Measurements from ENCODE around the gene ZBTB20.

DNA sequence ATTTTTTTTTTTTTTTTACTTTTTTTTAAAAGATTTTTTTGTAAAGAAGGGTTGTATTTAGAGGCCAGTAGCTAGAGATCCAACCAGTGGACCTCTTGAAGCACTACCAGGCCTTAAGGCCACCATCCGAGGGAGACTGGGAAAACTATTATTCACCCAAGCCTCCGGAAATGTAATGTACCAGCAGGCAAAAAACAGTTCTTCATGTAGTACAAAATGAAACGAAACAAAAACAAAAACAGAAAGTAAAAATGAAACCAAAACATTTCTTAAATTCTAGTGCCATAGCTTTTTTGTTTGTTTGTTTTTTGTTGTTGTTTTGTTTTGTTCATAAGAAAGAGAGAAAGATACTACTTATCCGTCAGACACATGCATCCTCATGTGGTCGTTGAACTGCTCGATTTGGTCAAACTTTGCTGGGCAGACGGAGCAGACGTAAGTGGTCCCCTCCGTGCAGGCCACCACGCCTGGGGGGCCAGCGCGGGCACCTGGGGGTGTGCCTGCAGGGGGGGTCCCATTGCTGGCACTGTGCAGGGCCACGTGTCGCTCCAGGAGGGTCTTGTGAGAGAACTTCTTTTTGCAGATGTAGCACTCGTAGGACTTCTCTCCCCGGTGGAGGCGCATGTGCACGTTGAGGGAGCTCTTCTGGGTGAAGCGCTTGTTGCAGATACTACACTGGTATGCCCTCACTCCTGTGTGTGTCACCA lies 808.3 kb downstream of the ZBTB20 start:
- TF ChIP-seq, protein P1, sequence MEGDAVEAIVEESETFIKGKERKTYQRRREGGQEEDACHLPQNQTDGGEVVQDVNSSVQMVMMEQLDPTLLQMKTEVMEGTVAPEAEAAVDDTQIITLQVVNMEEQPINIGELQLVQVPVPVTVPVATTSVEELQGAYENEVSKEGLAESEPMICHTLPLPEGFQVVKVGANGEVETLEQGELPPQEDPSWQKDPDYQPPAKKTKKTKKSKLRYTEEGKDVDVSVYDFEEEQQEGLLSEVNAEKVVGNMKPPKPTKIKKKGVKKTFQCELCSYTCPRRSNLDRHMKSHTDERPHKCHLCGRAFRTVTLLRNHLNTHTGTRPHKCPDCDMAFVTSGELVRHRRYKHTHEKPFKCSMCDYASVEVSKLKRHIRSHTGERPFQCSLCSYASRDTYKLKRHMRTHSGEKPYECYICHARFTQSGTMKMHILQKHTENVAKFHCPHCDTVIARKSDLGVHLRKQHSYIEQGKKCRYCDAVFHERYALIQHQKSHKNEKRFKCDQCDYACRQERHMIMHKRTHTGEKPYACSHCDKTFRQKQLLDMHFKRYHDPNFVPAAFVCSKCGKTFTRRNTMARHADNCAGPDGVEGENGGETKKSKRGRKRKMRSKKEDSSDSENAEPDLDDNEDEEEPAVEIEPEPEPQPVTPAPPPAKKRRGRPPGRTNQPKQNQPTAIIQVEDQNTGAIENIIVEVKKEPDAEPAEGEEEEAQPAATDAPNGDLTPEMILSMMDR (IDR thresholded peaks at IDR 0.05; ENCODE audit: insufficient read depth, low read length, poor library complexity, severe bottlenecking): no peak
- no peak for TF ChIP-seq EZH2phosphoT487 (conservative IDR thresholded peaks at IDR 0.05; ENCODE audit: low read length)

Measured in SU-DHL-6 (cell line).